ENCODE data around the gene HDAC9.
"Not testable (repeated sequence)": the region's sequence is repeated elsewhere in the genome, so short reads cannot be mapped to it uniquely, and the experiment has no call there.

Gene HDAC9

DNA sequence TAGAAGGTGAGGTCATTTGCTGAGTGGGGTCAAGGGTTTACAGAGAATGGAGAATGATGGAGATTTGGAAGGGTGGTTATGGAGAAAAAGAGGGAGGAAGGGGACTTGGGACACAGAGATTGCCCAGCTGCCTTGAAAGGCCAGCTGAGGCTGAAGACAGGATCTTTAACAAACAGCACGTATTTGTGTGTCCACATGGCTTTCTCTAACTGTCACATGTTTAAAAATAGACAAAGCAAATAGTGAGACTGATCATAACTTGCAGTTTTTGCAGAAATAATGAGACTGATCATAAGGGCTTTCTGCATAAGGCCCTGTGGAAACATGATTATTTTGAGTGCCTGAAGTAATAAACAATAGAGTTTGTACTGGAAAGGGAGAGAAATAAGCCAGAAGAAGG is 212.7 kb downstream of the HDAC9 start:
- H3K4me1 ChIP-seq (ENCODE audit: control insufficient read depth, insufficient read depth, low read length): no peaks in the 10 kb centered on the region
- H3K9ac ChIP-seq (ENCODE audit: low read depth, low read length): no peak overlapping the region
- H3K4me3 ChIP-seq (ENCODE audit: low read depth, low read length): no peak overlapping the region
- H3K9me3 ChIP-seq (ENCODE audit: control insufficient read depth, insufficient read depth, low read length): no peaks in the 10 kb centered on the region
- no peaks in the 10 kb centered on the region for H3K36me3 ChIP-seq (ENCODE audit: control insufficient read depth, insufficient read depth, low read length)
- no peaks in the 10 kb centered on the region for H3K27me3 ChIP-seq (ENCODE audit: control insufficient read depth, insufficient read depth, low read length)

DNA sequence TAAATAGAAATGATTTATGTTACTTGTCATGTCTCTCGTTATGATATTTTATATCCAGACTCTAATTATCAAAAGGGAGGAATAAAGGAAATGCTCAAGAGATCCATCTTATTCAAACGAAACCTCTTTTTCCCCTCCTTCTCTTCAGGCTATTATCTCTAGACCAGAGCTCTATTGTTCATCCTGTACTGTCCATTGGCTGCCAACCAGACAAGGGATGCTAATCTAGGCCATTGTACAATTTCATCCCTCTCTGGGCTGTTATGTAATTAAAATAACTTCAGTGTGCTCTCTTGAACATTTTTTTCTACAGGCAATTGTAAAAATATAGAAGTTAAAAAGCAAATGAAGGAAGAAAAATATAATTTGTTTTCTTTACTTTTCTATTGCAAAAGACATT is 220.4 kb downstream of the HDAC9 start:
- H3K36me3 ChIP-seq (ENCODE audit: control insufficient read depth, insufficient read depth, low read length): no peaks in the 10 kb centered on the region
- no peak overlapping the region for H3K4me3 ChIP-seq (ENCODE audit: low read depth, low read length)
- no peak overlapping the region for H3K9ac ChIP-seq (ENCODE audit: low read depth, low read length)
- H3K9me3 ChIP-seq (ENCODE audit: control insufficient read depth, insufficient read depth, low read length): no peaks in the 10 kb centered on the region
- no peaks in the 10 kb centered on the region for H3K27me3 ChIP-seq (ENCODE audit: control insufficient read depth, insufficient read depth, low read length)
- no peaks in the 10 kb centered on the region for H3K4me1 ChIP-seq (ENCODE audit: control insufficient read depth, insufficient read depth, low read length)

DNA sequence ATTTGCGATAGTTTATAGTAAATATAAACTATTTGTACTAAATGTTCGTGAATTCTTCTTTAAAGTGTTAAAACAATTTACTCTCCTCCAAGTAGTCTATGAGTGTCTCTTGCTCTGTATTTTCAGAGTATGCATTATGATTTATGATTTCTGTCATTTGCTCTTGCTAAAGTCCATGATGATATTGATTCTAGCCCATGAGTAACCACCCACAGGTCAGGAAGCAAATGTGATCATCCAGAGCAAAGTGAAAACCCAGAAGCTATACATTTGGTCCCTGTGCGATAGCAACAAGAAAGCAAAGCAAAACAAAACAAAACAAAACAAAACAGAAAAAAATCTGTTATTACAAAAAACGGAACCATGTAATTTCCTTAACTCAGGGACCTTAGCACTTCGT is 225.9 kb downstream of the HDAC9 start:
- Histone ChIP-seq H3K9me3 (ENCODE audit: control insufficient read depth, insufficient read depth, low read length) (no peaks in the 10 kb centered on the region), H3K9ac (ENCODE audit: low read depth, low read length) (no peak overlapping the region), H3K27me3 (ENCODE audit: control insufficient read depth, insufficient read depth, low read length) (no peaks in the 10 kb centered on the region), H3K4me3 (ENCODE audit: low read depth, low read length) (no peak overlapping the region), H3K36me3 (ENCODE audit: control insufficient read depth, insufficient read depth, low read length) (no peaks in the 10 kb centered on the region), H3K4me1 (ENCODE audit: control insufficient read depth, insufficient read depth, low read length) (no peaks in the 10 kb centered on the region)

GRCh38 chr7:18724318-18724717 is 228.8 kb downstream of the HDAC9 start:
- Histone ChIP-seq H3K4me1 (ENCODE audit: control insufficient read depth, insufficient read depth, low read length) (no peaks in the 10 kb centered on the region), H3K4me3 (ENCODE audit: low read depth, low read length) (no peak overlapping the region)

GRCh38 chr7:18727115-18727870 is 231.7 kb downstream of the HDAC9 start:
- no peaks in the 10 kb centered on the region for H3K9me3 ChIP-seq (ENCODE audit: control insufficient read depth, insufficient read depth, low read length)
- no peak overlapping the region for H3K9ac ChIP-seq (ENCODE audit: low read depth, low read length)
- no peaks in the 10 kb centered on the region for H3K4me1 ChIP-seq (ENCODE audit: control insufficient read depth, insufficient read depth, low read length)
- no peaks in the 10 kb centered on the region for H3K27me3 ChIP-seq (ENCODE audit: control insufficient read depth, insufficient read depth, low read length)
- no peaks in the 10 kb centered on the region for H3K36me3 ChIP-seq (ENCODE audit: control insufficient read depth, insufficient read depth, low read length)
- no peak overlapping the region for H3K4me3 ChIP-seq (ENCODE audit: low read depth, low read length)

More at GRCh38 chr7:18724318-18724717, 228.8 kb downstream of the HDAC9 start:
- no peaks in the 10 kb centered on the region for H3K27me3 ChIP-seq (ENCODE audit: control insufficient read depth, insufficient read depth, low read length)
- no peak overlapping the region for H3K9ac ChIP-seq (ENCODE audit: low read depth, low read length)
- no peaks in the 10 kb centered on the region for H3K9me3 ChIP-seq (ENCODE audit: control insufficient read depth, insufficient read depth, low read length)
- H3K36me3 ChIP-seq (ENCODE audit: control insufficient read depth, insufficient read depth, low read length): no peaks in the 10 kb centered on the region

- H3K9me3 ChIP-seq (ENCODE audit: control insufficient read depth, insufficient read depth, low read length); H3K27me3 ChIP-seq (ENCODE audit: control insufficient read depth, insufficient read depth, low read length); H3K36me3 ChIP-seq (ENCODE audit: control insufficient read depth, insufficient read depth, low read length); H3K9ac ChIP-seq (ENCODE audit: low read depth, low read length); H3K4me3 ChIP-seq (ENCODE audit: low read depth, low read length); H3K4me1 ChIP-seq (ENCODE audit: control insufficient read depth, insufficient read depth, low read length): not testable (repeated sequence)
These were observed 240.5 kb downstream of the HDAC9 start for GRCh38 chr7:18736012-18736411.

GRCh38 chr7:18740579-18740988 is 245.0 kb downstream of the HDAC9 start:
- Histone ChIP-seq H3K9ac (ENCODE audit: low read depth, low read length) (no peak overlapping the region), H3K4me1 (ENCODE audit: control insufficient read depth, insufficient read depth, low read length) (no peaks in the 10 kb centered on the region), H3K36me3 (ENCODE audit: control insufficient read depth, insufficient read depth, low read length) (no peaks in the 10 kb centered on the region), H3K9me3 (ENCODE audit: control insufficient read depth, insufficient read depth, low read length) (no peaks in the 10 kb centered on the region), H3K27me3 (ENCODE audit: control insufficient read depth, insufficient read depth, low read length) (no peaks in the 10 kb centered on the region), H3K4me3 (ENCODE audit: low read depth, low read length) (no peak overlapping the region)

GRCh38 chr7:18753972-18754610 is 258.5 kb downstream of the HDAC9 start:
- no peak overlapping the region for H3K4me3 ChIP-seq (ENCODE audit: low read depth, low read length)
- no peaks in the 10 kb centered on the region for H3K36me3 ChIP-seq (ENCODE audit: control insufficient read depth, insufficient read depth, low read length)
- H3K4me1 ChIP-seq (ENCODE audit: control insufficient read depth, insufficient read depth, low read length): no peaks in the 10 kb centered on the region

DNA sequence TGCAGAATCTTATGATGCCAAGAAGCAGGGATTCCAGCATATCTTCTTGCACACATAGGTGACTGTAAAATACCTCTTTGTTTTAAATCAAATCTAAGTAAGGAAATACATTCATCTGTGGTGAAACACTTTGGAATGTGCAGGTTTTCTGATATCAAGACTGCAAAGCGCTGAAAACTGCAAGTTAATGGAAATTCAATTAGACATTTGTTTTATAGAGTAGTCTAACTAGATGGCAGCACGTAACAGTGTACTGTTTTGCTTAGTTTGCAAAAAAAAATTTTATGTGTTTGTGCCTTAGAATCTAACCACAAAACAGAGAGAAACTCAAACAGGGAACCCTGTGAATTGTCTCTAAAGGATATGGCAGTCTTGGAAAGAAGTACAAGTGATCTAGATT is 259.2 kb downstream of the HDAC9 start:
- Histone ChIP-seq H3K27me3 (ENCODE audit: control insufficient read depth, insufficient read depth, low read length) (no peaks in the 10 kb centered on the region), H3K36me3 (ENCODE audit: control insufficient read depth, insufficient read depth, low read length) (no peaks in the 10 kb centered on the region), H3K4me1 (ENCODE audit: control insufficient read depth, insufficient read depth, low read length) (no peaks in the 10 kb centered on the region), H3K4me3 (ENCODE audit: low read depth, low read length) (no peak overlapping the region), H3K9ac (ENCODE audit: low read depth, low read length) (no peak overlapping the region), H3K9me3 (ENCODE audit: control insufficient read depth, insufficient read depth, low read length) (no peaks in the 10 kb centered on the region)

More at GRCh38 chr7:18753972-18754610, 258.5 kb downstream of the HDAC9 start:
- Histone ChIP-seq H3K9me3 (ENCODE audit: control insufficient read depth, insufficient read depth, low read length) (no peaks in the 10 kb centered on the region), H3K27me3 (ENCODE audit: control insufficient read depth, insufficient read depth, low read length) (no peaks in the 10 kb centered on the region), H3K9ac (ENCODE audit: low read depth, low read length) (no peak overlapping the region)

DNA sequence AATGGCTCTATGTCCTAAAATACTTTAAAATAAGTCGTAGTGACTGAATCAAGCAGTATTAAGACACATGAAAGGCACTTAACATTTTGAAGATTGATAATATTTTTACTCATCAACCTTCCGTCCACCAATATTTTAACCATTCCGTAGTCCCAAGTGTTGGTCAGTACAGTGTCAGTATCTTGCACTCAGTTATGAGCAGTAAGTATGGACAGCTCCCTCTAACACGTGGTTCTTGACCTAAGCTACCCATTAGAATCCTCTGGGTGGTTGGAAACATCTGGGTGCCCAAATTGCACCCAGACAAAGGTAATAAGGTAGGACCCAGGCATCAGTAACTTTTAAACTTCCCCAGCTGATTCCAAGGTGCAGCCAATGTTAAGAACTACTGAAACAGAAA is 260.2 kb downstream of the HDAC9 start:
- no peak overlapping the region for H3K9ac ChIP-seq (ENCODE audit: low read depth, low read length)

GRCh38 chr7:18756378-18757050 is 261.0 kb downstream of the HDAC9 start:
- Histone ChIP-seq H3K4me3 (ENCODE audit: low read depth, low read length) (no peak overlapping the region), H3K4me1 (ENCODE audit: control insufficient read depth, insufficient read depth, low read length) (no peaks in the 10 kb centered on the region), H3K9me3 (ENCODE audit: control insufficient read depth, insufficient read depth, low read length) (no peaks in the 10 kb centered on the region), H3K36me3 (ENCODE audit: control insufficient read depth, insufficient read depth, low read length) (no peaks in the 10 kb centered on the region), H3K27me3 (ENCODE audit: control insufficient read depth, insufficient read depth, low read length) (no peaks in the 10 kb centered on the region), H3K9ac (ENCODE audit: low read depth, low read length) (no peak overlapping the region)

More for the DNA sequence above, 260.2 kb downstream of the HDAC9 start:
- no peak overlapping the region for H3K4me3 ChIP-seq (ENCODE audit: low read depth, low read length)
- H3K36me3 ChIP-seq (ENCODE audit: control insufficient read depth, insufficient read depth, low read length): no peaks in the 10 kb centered on the region
- H3K4me1 ChIP-seq (ENCODE audit: control insufficient read depth, insufficient read depth, low read length): no peaks in the 10 kb centered on the region
- H3K9me3 ChIP-seq (ENCODE audit: control insufficient read depth, insufficient read depth, low read length): no peaks in the 10 kb centered on the region
- no peaks in the 10 kb centered on the region for H3K27me3 ChIP-seq (ENCODE audit: control insufficient read depth, insufficient read depth, low read length)

DNA sequence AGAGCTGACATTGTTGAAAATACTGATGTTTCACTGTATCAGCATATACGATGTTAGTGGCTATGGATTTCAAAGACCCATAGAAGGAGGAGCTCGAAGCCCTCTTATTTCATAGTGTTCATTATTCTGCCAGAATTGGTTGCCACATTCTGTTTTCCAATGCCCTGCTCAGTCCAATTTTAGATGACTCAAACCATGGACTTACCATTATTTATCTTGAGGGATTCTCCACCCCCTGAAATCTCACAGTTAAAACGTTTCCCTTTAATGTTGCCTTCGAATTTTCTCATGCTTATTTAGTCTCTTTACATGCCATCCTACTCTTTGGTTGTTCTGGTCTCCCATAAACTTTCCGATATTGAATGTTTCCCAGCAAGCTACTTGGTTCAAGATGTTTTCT is 264.5 kb downstream of the HDAC9 start:
- Histone ChIP-seq H3K27me3 (ENCODE audit: control insufficient read depth, insufficient read depth, low read length) (no peaks in the 10 kb centered on the region), H3K9ac (ENCODE audit: low read depth, low read length) (no peak overlapping the region), H3K9me3 (ENCODE audit: control insufficient read depth, insufficient read depth, low read length) (no peaks in the 10 kb centered on the region), H3K4me3 (ENCODE audit: low read depth, low read length) (no peak overlapping the region), H3K4me1 (ENCODE audit: control insufficient read depth, insufficient read depth, low read length) (peaks cover 3% of the 10 kb centered on the region), H3K36me3 (ENCODE audit: control insufficient read depth, insufficient read depth, low read length) (no peaks in the 10 kb centered on the region)
